ENCODE results near the gene CHORDC1.

The CHORDC1 gene

DNA sequence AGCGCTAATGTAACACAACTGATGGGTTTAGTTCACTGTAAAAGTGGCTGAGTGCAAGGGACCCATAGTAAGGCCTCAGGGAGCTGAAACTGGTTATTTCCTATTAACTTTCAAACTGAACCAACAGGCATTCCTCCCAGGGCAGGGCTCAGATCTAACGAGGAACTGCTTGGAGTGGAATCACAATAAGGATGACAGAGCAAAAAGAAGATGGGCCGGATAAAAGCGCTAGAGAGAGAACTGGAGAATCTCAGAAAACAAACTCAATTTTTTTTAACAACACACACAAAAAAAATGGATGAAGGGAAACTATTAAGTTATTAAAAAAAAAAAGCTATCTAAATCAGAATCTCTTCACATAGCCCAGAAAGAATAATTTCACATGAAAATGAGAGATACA, 14.2 kb upstream of the CHORDC1 start:
- Histone ChIP-seq H3K27me3 (ENCODE audit: control insufficient read depth, insufficient read depth, low read length) (no peaks in the 10 kb centered on the region), H3K36me3 (ENCODE audit: control insufficient read depth, insufficient read depth, low read length) (no peaks in the 10 kb centered on the region), H3K4me1 (ENCODE audit: control insufficient read depth, insufficient read depth, low read length) (peaks cover 3% of the 10 kb centered on the region), H3K9ac (ENCODE audit: low read length) (no peak overlapping the region), H3K9me3 (ENCODE audit: control insufficient read depth, low read length) (no peaks in the 10 kb centered on the region), H3K4me3 (ENCODE audit: low read length) (no peak overlapping the region)

DNA sequence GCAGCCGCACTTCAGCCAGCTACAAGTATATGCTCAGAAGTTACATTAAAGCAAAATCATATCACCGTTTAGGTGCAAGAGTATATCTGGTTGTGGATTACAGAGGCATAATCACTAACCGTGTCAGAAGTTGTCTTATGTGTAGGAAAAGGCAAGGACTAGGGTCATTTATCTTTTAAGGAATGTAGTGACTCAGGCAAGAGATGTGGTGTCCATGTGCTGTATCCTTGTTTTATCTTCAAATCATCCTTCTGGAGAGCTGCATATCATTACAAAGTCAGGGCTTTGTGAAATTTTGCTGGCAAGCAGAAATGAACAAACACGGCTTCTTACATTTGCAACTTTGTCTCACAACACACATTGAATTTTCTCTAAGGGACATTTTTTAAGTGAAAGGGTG, 12.7 kb upstream of the CHORDC1 start:
- Histone ChIP-seq H3K9me3 (ENCODE audit: control insufficient read depth, low read length) (no peaks in the 10 kb centered on the region), H3K4me1 (ENCODE audit: control insufficient read depth, insufficient read depth, low read length) (peaks cover 3% of the 10 kb centered on the region), H3K36me3 (ENCODE audit: control insufficient read depth, insufficient read depth, low read length) (no peaks in the 10 kb centered on the region), H3K27me3 (ENCODE audit: control insufficient read depth, insufficient read depth, low read length) (no peaks in the 10 kb centered on the region), H3K9ac (ENCODE audit: low read length) (no peak overlapping the region), H3K4me3 (ENCODE audit: low read length) (no peak overlapping the region)

DNA sequence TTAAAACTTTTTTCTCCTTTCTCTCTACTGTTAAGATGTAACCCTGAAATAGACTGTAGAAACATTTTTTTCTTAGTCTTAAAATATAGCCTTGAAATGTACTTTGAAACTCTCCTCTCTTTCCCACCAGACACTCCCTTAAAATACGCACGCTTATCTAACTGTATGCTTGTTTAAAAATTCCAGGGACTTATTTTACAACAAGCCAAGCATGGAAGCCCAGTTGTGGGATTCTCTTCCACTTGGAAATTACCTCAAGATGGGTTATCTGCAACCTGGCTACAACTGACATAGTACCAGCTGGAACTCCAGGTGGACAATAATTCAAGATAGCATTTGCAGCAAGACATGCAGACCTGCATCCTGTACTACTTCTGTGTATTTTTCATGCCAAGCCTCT, 12.1 kb upstream of the CHORDC1 start:
- H3K27me3 ChIP-seq (ENCODE audit: control insufficient read depth, insufficient read depth, low read length), result no peaks in the 10 kb centered on the region
- no peaks in the 10 kb centered on the region for H3K36me3 ChIP-seq (ENCODE audit: control insufficient read depth, insufficient read depth, low read length)
- no peak overlapping the region for H3K9ac ChIP-seq (ENCODE audit: low read length)
- peaks cover 3% of the 10 kb centered on the region for H3K4me1 ChIP-seq (ENCODE audit: control insufficient read depth, insufficient read depth, low read length)
- no peaks in the 10 kb centered on the region for H3K9me3 ChIP-seq (ENCODE audit: control insufficient read depth, low read length)
- no peak overlapping the region for H3K4me3 ChIP-seq (ENCODE audit: low read length)

GRCh38 chr11:90229791-90230190, 6.9 kb upstream of the CHORDC1 start:
- Histone ChIP-seq H3K9ac (ENCODE audit: low read length) (no peak overlapping the region), H3K4me3 (ENCODE audit: low read length) (no peak overlapping the region), H3K36me3 (ENCODE audit: control insufficient read depth, insufficient read depth, low read length) (no peaks in the 10 kb centered on the region), H3K4me1 (ENCODE audit: control insufficient read depth, insufficient read depth, low read length) (no peaks in the 10 kb centered on the region), H3K9me3 (ENCODE audit: control insufficient read depth, low read length) (no peaks in the 10 kb centered on the region), H3K27me3 (ENCODE audit: control insufficient read depth, insufficient read depth, low read length) (no peaks in the 10 kb centered on the region)

DNA sequence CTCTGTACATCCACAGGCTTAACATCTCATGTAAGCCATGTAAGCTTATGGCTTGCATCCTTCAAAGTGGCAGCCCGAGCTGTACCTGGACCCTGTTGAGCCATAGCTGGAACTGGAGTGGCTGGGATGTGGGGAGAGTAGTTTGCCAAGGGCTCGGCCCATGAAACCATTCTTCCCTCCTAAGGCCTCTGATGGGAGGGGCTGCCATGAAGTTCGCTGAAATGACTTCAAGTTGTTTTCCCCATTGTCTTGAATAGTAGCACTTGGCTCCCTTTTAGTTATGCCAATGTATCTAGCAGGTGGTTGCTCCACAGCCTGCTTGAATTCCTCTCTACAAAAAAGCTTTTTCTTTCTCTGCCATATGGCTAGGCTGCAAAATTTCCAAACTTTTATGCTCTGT, 5.2 kb upstream of the CHORDC1 start:
- H3K4me3 ChIP-seq (ENCODE audit: low read length), result no peak overlapping the region

DNA sequence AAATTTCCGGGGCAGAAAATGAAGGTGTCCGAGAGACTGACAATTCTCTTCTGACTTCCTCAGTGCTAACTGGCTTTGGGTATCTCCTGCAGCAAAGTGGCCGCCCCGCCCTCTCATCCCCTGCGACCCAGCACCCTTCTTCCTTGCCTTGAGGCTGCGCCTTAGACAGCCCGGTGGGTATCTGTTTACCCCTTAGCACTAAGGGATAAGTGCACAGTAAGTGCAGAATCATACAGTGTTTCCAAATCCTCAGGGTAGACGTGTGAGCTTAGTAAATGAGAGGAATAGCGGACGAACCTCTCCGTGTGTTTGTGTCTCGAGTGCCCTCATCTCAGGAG, 368 bp upstream of the CHORDC1 start:
- Histone ChIP-seq H3K27me3 (ENCODE audit: control insufficient read depth, insufficient read depth, low read length) (no peaks in the 10 kb centered on the region), H3K36me3 (ENCODE audit: control insufficient read depth, insufficient read depth, low read length) (no peaks in the 10 kb centered on the region), H3K4me1 (ENCODE audit: control insufficient read depth, insufficient read depth, low read length) (peaks cover 7% of the 10 kb centered on the region), H3K4me3 (ENCODE audit: low read length) (peak overlapping the region; percentile 91), H3K9ac (ENCODE audit: low read length) (peak overlapping the region; percentile 82), H3K9me3 (ENCODE audit: control insufficient read depth, low read length) (no peaks in the 10 kb centered on the region)

More for the DNA sequence above, 5.2 kb upstream of the CHORDC1 start:
- H3K9ac ChIP-seq (ENCODE audit: low read length), result no peak overlapping the region
- no peaks in the 10 kb centered on the region for H3K4me1 ChIP-seq (ENCODE audit: control insufficient read depth, insufficient read depth, low read length)
- no peaks in the 10 kb centered on the region for H3K9me3 ChIP-seq (ENCODE audit: control insufficient read depth, low read length)
- H3K27me3 ChIP-seq (ENCODE audit: control insufficient read depth, insufficient read depth, low read length), result no peaks in the 10 kb centered on the region
- H3K36me3 ChIP-seq (ENCODE audit: control insufficient read depth, insufficient read depth, low read length), result no peaks in the 10 kb centered on the region

DNA sequence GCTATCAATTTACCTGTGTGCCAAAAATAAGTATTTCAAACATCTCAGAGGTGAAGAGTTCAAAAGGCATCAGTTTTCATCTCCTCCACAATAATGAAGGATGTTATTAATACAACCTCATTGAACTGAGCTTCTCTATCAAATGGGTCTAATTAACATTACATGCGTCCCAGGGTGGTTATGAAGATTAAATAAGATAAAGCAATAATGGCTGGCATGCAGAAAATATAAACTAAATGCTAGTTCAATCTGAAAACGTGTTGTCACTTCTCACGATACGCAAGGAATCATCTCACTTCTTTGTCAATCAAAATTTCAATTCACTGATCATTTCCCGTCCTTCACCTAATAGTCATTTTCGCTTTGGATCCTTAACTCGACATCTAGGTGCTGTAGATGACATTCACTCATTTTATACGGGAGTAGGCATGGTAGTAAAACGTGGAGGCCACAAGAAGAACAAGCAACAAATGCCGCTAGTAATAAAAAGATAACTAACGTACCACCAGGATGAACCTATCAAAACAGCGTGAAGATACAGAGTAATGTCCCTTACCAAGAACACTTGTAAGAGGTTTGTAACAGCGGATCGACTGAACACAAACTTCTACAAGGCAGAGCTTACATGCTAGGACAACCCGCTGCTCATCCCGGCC, 918 bp downstream of the CHORDC1 start:
- no peaks in the 10 kb centered on the region for H3K36me3 ChIP-seq (ENCODE audit: control insufficient read depth, insufficient read depth, low read length)
- H3K4me3 ChIP-seq (ENCODE audit: low read length), result peak overlapping the region; percentile 91
- H3K4me1 ChIP-seq (ENCODE audit: control insufficient read depth, insufficient read depth, low read length), result peaks cover 7% of the 10 kb centered on the region
- H3K9me3 ChIP-seq (ENCODE audit: control insufficient read depth, low read length), result no peaks in the 10 kb centered on the region
- H3K27me3 ChIP-seq (ENCODE audit: control insufficient read depth, insufficient read depth, low read length), result no peaks in the 10 kb centered on the region
- peak overlapping the region; percentile 82 for H3K9ac ChIP-seq (ENCODE audit: low read length)

DNA sequence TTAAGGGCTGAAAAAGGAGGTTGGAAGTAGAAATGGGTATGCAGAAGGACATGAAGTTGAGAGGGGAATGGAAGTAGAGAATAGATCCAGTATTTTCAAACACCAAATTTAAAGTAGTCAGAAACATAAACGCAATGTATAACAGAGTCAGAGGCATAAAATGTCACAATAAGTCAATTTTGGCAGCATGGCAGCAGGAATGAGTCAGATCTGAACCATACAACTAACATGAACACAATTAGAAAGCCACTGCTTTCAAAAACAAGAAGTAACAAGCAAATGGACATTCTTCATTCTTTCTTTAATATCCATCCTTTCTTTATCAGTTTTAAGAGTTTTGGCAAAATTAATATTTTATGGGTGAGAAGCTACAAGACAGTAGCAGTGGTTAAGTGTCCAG, 2.5 kb downstream of the CHORDC1 start:
- Histone ChIP-seq H3K9ac (ENCODE audit: low read length) (no peak overlapping the region), H3K4me1 (ENCODE audit: control insufficient read depth, insufficient read depth, low read length) (peaks cover 7% of the 10 kb centered on the region), H3K27me3 (ENCODE audit: control insufficient read depth, insufficient read depth, low read length) (no peaks in the 10 kb centered on the region), H3K36me3 (ENCODE audit: control insufficient read depth, insufficient read depth, low read length) (no peaks in the 10 kb centered on the region), H3K9me3 (ENCODE audit: control insufficient read depth, low read length) (no peaks in the 10 kb centered on the region), H3K4me3 (ENCODE audit: low read length) (no peak overlapping the region)

GRCh38 chr11:90219438-90219837, 3.4 kb downstream of the CHORDC1 start:
- no peaks in the 10 kb centered on the region for H3K27me3 ChIP-seq (ENCODE audit: control insufficient read depth, insufficient read depth, low read length)
- no peak overlapping the region for H3K9ac ChIP-seq (ENCODE audit: low read length)
- no peaks in the 10 kb centered on the region for H3K36me3 ChIP-seq (ENCODE audit: control insufficient read depth, insufficient read depth, low read length)
- peaks cover 7% of the 10 kb centered on the region for H3K4me1 ChIP-seq (ENCODE audit: control insufficient read depth, insufficient read depth, low read length)
- no peak overlapping the region for H3K4me3 ChIP-seq (ENCODE audit: low read length)
- H3K9me3 ChIP-seq (ENCODE audit: control insufficient read depth, low read length), result no peaks in the 10 kb centered on the region

DNA sequence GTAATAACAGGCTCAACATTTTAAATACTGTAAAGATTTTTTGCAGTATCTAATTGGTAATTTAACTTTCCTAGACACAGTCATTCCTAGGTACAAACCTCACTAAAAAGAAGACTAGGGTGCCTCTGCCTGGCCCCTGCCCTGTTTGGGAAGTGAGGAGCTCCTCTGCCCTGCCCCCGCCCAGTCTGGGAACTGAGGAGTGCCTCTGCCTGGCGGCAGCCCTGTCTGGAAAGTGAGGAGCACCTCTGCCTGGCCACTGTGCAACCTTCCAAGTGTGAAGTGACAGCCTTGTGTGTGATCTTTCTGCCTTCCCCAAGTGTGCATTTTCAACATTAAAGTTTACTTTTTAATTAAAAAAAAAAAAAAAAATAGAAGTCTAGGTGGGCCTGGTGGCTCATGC, 4.2 kb downstream of the CHORDC1 start:
- no peaks in the 10 kb centered on the region for H3K9me3 ChIP-seq (ENCODE audit: control insufficient read depth, low read length)
- H3K4me1 ChIP-seq (ENCODE audit: control insufficient read depth, insufficient read depth, low read length), result peaks cover 7% of the 10 kb centered on the region
- H3K36me3 ChIP-seq (ENCODE audit: control insufficient read depth, insufficient read depth, low read length), result no peaks in the 10 kb centered on the region
- H3K27me3 ChIP-seq (ENCODE audit: control insufficient read depth, insufficient read depth, low read length), result no peaks in the 10 kb centered on the region
- no peak overlapping the region for H3K4me3 ChIP-seq (ENCODE audit: low read length)
- H3K9ac ChIP-seq (ENCODE audit: low read length), result no peak overlapping the region

GRCh38 chr11:90216611-90217010, 6.2 kb downstream of the CHORDC1 start:
- Histone ChIP-seq H3K27me3 (ENCODE audit: control insufficient read depth, insufficient read depth, low read length) (no peaks in the 10 kb centered on the region), H3K4me3 (ENCODE audit: low read length) (no peak overlapping the region), H3K9ac (ENCODE audit: low read length) (no peak overlapping the region), H3K4me1 (ENCODE audit: control insufficient read depth, insufficient read depth, low read length) (peaks cover 5% of the 10 kb centered on the region), H3K36me3 (ENCODE audit: control insufficient read depth, insufficient read depth, low read length) (no peaks in the 10 kb centered on the region), H3K9me3 (ENCODE audit: control insufficient read depth, low read length) (no peaks in the 10 kb centered on the region)

GRCh38 chr11:90213322-90213721, 9.5 kb downstream of the CHORDC1 start:
- Histone ChIP-seq H3K36me3 (ENCODE audit: control insufficient read depth, insufficient read depth, low read length) (no peaks in the 10 kb centered on the region), H3K9ac (ENCODE audit: low read length) (no peak overlapping the region)

DNA sequence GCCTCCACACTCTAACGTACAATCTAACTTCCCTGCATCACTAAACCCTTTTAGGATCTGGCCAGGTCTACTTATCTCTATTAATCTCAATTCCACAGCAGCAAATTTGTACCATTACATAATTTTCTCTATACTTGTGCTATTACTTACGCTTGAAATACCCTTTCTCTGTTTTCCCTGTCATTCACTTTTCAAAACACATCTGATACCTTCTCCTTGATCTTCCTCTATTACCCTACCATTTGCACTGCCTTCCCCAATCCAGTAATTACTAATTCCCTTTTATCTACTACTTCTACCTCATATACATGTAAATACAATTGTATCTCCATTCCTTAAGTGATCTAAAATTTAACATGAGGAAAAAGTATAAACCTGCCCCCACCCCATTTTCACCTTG, 14.0 kb downstream of the CHORDC1 start:
- Histone ChIP-seq H3K4me1 (ENCODE audit: control insufficient read depth, insufficient read depth, low read length) (no peaks in the 10 kb centered on the region), H3K9ac (ENCODE audit: low read length) (no peak overlapping the region), H3K27me3 (ENCODE audit: control insufficient read depth, insufficient read depth, low read length) (no peaks in the 10 kb centered on the region), H3K36me3 (ENCODE audit: control insufficient read depth, insufficient read depth, low read length) (no peaks in the 10 kb centered on the region), H3K9me3 (ENCODE audit: control insufficient read depth, low read length) (no peaks in the 10 kb centered on the region), H3K4me3 (ENCODE audit: low read length) (no peak overlapping the region)

More at GRCh38 chr11:90213322-90213721, 9.5 kb downstream of the CHORDC1 start:
- H3K9me3 ChIP-seq (ENCODE audit: control insufficient read depth, low read length), result no peaks in the 10 kb centered on the region
- H3K4me1 ChIP-seq (ENCODE audit: control insufficient read depth, insufficient read depth, low read length), result no peaks in the 10 kb centered on the region
- no peak overlapping the region for H3K4me3 ChIP-seq (ENCODE audit: low read length)
- no peaks in the 10 kb centered on the region for H3K27me3 ChIP-seq (ENCODE audit: control insufficient read depth, insufficient read depth, low read length)
